Neuronal stem cell (in vitro differentiated cells): ENCODE results near the gene KCTD13.

Experiments used
- DNase-seq: peaks from one replicate; pipeline ENCODE4 v3.0.0-alpha.2; 2013; ENCODE audit warnings: low spot score
- H2AFZ ChIP-seq: one replicate; pipeline ENCODE4 v1.6.1; 2013; ENCODE audit warnings: mild to moderate bottlenecking, low read length, inconsistent platforms
- H2AK5ac ChIP-seq: 2 replicates; pipeline ENCODE4 v1.6.1; 2013; ENCODE audit warnings: low read depth, mild to moderate bottlenecking, inconsistent platforms, low read length, moderate library complexity, mixed read lengths
- H2BK120ac ChIP-seq: 2 replicates; pipeline ENCODE4 v1.6.1; 2013; ENCODE audit warnings: low read depth, mild to moderate bottlenecking, inconsistent platforms, low read length, moderate library complexity, mixed read lengths
- H2BK12ac ChIP-seq: one replicate; pipeline ENCODE4 v1.6.1; 2013; ENCODE audit warnings: low read length, inconsistent platforms
- H2BK15ac ChIP-seq: 2 replicates; pipeline ENCODE4 v1.6.1; 2013; ENCODE audit warnings: mild to moderate bottlenecking, low read length, inconsistent platforms, mixed read lengths
- H2BK5ac ChIP-seq: one replicate; pipeline ENCODE4 v1.6.1; 2013; ENCODE audit warnings: inconsistent platforms, mild to moderate bottlenecking, low read length, moderate library complexity
- H3K14ac ChIP-seq: one replicate; pipeline ENCODE4 v1.6.1; 2013; ENCODE audit warnings: low read length, inconsistent platforms
- H3K18ac ChIP-seq: 2 replicates; pipeline ENCODE4 v1.6.1; 2013; ENCODE audit warnings: low read length, inconsistent platforms
- H3K23ac ChIP-seq: 2 replicates; pipeline ENCODE4 v1.6.1; 2013; ENCODE audit warnings: low read depth, mild to moderate bottlenecking, mixed read lengths, low read length, inconsistent platforms; ENCODE audit not compliant: poor library complexity
- H3K27ac ChIP-seq: replicated peaks from 3 replicates; pipeline ENCODE4 v1.5.1; 2013; ENCODE audit warnings: low read length, inconsistent platforms
- H3K27me3 ChIP-seq, 3 experiments: 2 replicates each; pipeline ENCODE4 v1.6.1; 2013; ENCODE audit warnings: low read length in 3 of 3, mild to moderate bottlenecking in 2 of 3, inconsistent platforms in 1 of 3, low read depth in 1 of 3, mixed read lengths in 1 of 3, moderate library complexity in 1 of 3; ENCODE audit not compliant: control insufficient read depth in 3 of 3, insufficient read depth in 3 of 3
- H3K36me3 ChIP-seq, 2 donors: replicated peaks in 1 of 2; 2 replicates each; pipeline ENCODE4 v1.6.1; 2013; ENCODE audit warnings: low read length in 2 of 2; ENCODE audit not compliant: control insufficient read depth in 2 of 2, insufficient read depth in 2 of 2
- H3K4ac ChIP-seq: 2 replicates; pipeline ENCODE4 v1.6.1; 2013; ENCODE audit warnings: inconsistent platforms, mild to moderate bottlenecking, low read length, moderate library complexity
- H3K4me1 ChIP-seq, 2 donors: 1 replicate in 1 of 2; 2 replicates in 1 of 2; pipeline ENCODE4 v1.6.1; 2013; ENCODE audit warnings: low read length in 2 of 2, low read depth in 1 of 2; ENCODE audit not compliant: control insufficient read depth in 2 of 2, insufficient read depth in 1 of 2
- H3K4me2 ChIP-seq: one replicate; pipeline ENCODE4 v1.6.1; 2013; ENCODE audit warnings: mild to moderate bottlenecking, low read length, inconsistent platforms; ENCODE audit not compliant: insufficient read depth, poor library complexity, severe bottlenecking
- H3K4me3 ChIP-seq, 2 donors: 2 replicates each; pipeline ENCODE4 v1.5.1; 2013; ENCODE audit warnings: low read length in 2 of 2, mild to moderate bottlenecking in 2 of 2, inconsistent platforms in 1 of 2, moderate library complexity in 1 of 2
- H3K79me1 ChIP-seq: one replicate; pipeline ENCODE4 v1.6.1; 2013; ENCODE audit warnings: low read depth, mild to moderate bottlenecking, inconsistent platforms, low read length, moderate library complexity
- H3K9ac ChIP-seq: one replicate; pipeline ENCODE4 v1.6.1; 2013; ENCODE audit warnings: mild to moderate bottlenecking, low read depth, low read length, inconsistent platforms; ENCODE audit not compliant: poor library complexity
- H3K9me3 ChIP-seq, 2 donors: replicated peaks in 1 of 2; 2 replicates each; pipeline versions ENCODE3 to v1.6.1; 2013; ENCODE audit warnings: low read length in 2 of 2, mild to moderate bottlenecking in 2 of 2, inconsistent platforms in 1 of 2, low read depth in 1 of 2, mixed read lengths in 1 of 2, moderate library complexity in 1 of 2; ENCODE audit not compliant: control insufficient read depth in 2 of 2, insufficient read depth in 1 of 2
- H4K8ac ChIP-seq: one replicate; pipeline ENCODE4 v1.6.1; 2013; ENCODE audit warnings: low read depth, mild to moderate bottlenecking, inconsistent platforms, low read length, moderate library complexity
- H4K91ac ChIP-seq: one replicate; pipeline ENCODE4 v1.6.1; 2013; ENCODE audit warnings: low read length, low read depth, mild to moderate bottlenecking, inconsistent platforms; ENCODE audit not compliant: poor library complexity
- WGBS, 2 donors: extraction: QIAGEN DNeasy Blood & Tissue Kit; methylation state at CpG; one replicate each; pipeline ENCODE4 v1.1.7; 2013; ENCODE audit warnings: missing lambda C conversion rate in 2 of 2, mixed read lengths in 1 of 2; ENCODE audit not compliant: insufficient read length in 2 of 2, insufficient replicate concordance in 1 of 2; ENCODE audit errors: extremely low coverage in 2 of 2; 5-methylcytosine and 5-hydroxymethylcytosine counted together

Gene KCTD13

GRCh38 chr16:29973384-29974246 lies 47.6 kb upstream of the KCTD13 start, which contains the start of gene TAOK2:
Gene TAOK2 (plus strand): TSS chr16:29973868. CDS start chr16:29977773, 3,905 bp downstream.
- H3K4me3 ChIP-seq, result peak within 1 kb of the TSS; percentile 78 to 97
- no peak within 1 kb of the TSS for H2BK15ac ChIP-seq
- H3K14ac ChIP-seq, result no peak within 1 kb of the TSS
- no peak within 1 kb of the TSS for H2BK120ac ChIP-seq
- H3K18ac ChIP-seq, result peak within 1 kb of the TSS; percentile 86
- peak within 1 kb of the TSS; percentile 80 for H3K4me2 ChIP-seq
- H2BK12ac ChIP-seq, result no peak within 1 kb of the TSS
- peaks cover 20 to 51% of the 10 kb centered on the region in 2 donors for H3K36me3 ChIP-seq
- peak within 1 kb of the TSS; percentile 78 for H2BK5ac ChIP-seq
- peak within 1 kb of the TSS; percentile 86 for H3K27ac ChIP-seq
- peaks cover 13% of the 10 kb centered on the region for H3K79me1 ChIP-seq
- H4K91ac ChIP-seq, result no peak within 1 kb of the TSS
- no peak within 1 kb of the TSS for H4K8ac ChIP-seq
- no CpG with 5 or more reads among the region's 75 CpGs for WGBS, 2 donors
- peak within 1 kb of the TSS; percentile 87 for H2AFZ ChIP-seq
- peak within 1 kb of the TSS; percentile 4 for H3K4ac ChIP-seq
- H3K9ac ChIP-seq, result peak within 1 kb of the TSS; percentile 91
- H2AK5ac ChIP-seq, result peak within 1 kb of the TSS; percentile 25
- peak within 1 kb of the TSS; percentile 90 for H3K23ac ChIP-seq
- H3K9me3 ChIP-seq, result peaks cover 9 to 10% of the 10 kb centered on the region in 2 donors
- no peaks in the 10 kb centered on the region for H3K27me3 ChIP-seq
- peak; percentile 100 for DNase-seq
- H3K4me1 ChIP-seq, result peaks cover 18 to 23% of the 10 kb centered on the region in 2 donors

GRCh38 chr16:29972992-29973383 lies 47.0 kb upstream of the KCTD13 start:
- Histone ChIP-seq H3K79me1 (peaks cover 11% of the 10 kb centered on the region), H4K91ac (no peak overlapping the region), H2BK120ac (no peak overlapping the region), H3K9ac (no peak overlapping the region), H3K4ac (no peak overlapping the region), H2BK5ac (no peak overlapping the region), H2BK15ac (no peak overlapping the region), H3K4me2 (no peak overlapping the region), H3K4me3 (no peak overlapping the region), H3K14ac (no peak overlapping the region), H2AFZ (peak overlapping the region; percentile 64), H3K23ac (no peak overlapping the region), H4K8ac (no peak overlapping the region), H2AK5ac (no peak overlapping the region), H3K36me3 (peaks cover 16 to 51% of the 10 kb centered on the region in 2 donors), H3K27me3 (no peaks in the 10 kb centered on the region), H3K18ac (no peak overlapping the region), H3K9me3 (peaks cover 9 to 10% of the 10 kb centered on the region in 2 donors), H3K27ac (peak overlapping the region; percentile 32), H3K4me1 (peaks cover 18 to 23% of the 10 kb centered on the region in 2 donors), H2BK12ac (no peak overlapping the region)
- DNase-seq, result no peak
- WGBS, 2 donors, result 100% methylated on average over 1 of the region's 6 CpGs; no CpG with 5 or more reads in 1 of the 2 donors

- Histone ChIP-seq H2BK15ac (no peak overlapping the region), H2AFZ (no peak overlapping the region), H3K23ac (no peak overlapping the region), H4K8ac (no peak overlapping the region), H3K27me3 (no peaks in the 10 kb centered on the region), H3K4me3 (no peak overlapping the region), H2BK120ac (no peak overlapping the region), H3K4me2 (no peak overlapping the region), H3K27ac (no peak overlapping the region), H3K36me3 (peaks cover 15 to 49% of the 10 kb centered on the region in 2 donors), H2BK12ac (no peak overlapping the region), H4K91ac (no peak overlapping the region), H3K9ac (no peak overlapping the region), H2AK5ac (peak overlapping the region; percentile 25), H3K4ac (no peak overlapping the region), H3K18ac (no peak overlapping the region), H3K14ac (no peak overlapping the region), H3K9me3 (peaks cover 9 to 10% of the 10 kb centered on the region in 2 donors), H3K4me1 (peaks cover 18 to 23% of the 10 kb centered on the region in 2 donors), H2BK5ac (no peak overlapping the region), H3K79me1 (peaks cover 10% of the 10 kb centered on the region)
- no peak for DNase-seq
- WGBS, 2 donors, result no CpG with 5 or more reads among the region's 1 CpG
Measured at GRCh38 chr16:29972500-29972899, 46.5 kb upstream of the KCTD13 start.

GRCh38 chr16:29971304-29971703 lies 45.3 kb upstream of the KCTD13 start:
- Histone ChIP-seq H2BK12ac (no peak overlapping the region), H3K27ac (no peak overlapping the region), H3K27me3 (no peaks in the 10 kb centered on the region), H2BK120ac (no peak overlapping the region), H3K4me3 (no peak overlapping the region), H3K4ac (no peak overlapping the region), H3K4me2 (no peak overlapping the region), H2AFZ (no peak overlapping the region), H3K36me3 (peaks cover 15 to 42% of the 10 kb centered on the region in 2 donors), H3K4me1 (peaks cover 16 to 17% of the 10 kb centered on the region in 2 donors), H3K79me1 (peaks cover 10% of the 10 kb centered on the region), H2BK5ac (no peak overlapping the region), H3K9ac (no peak overlapping the region), H3K23ac (no peak overlapping the region), H3K14ac (no peak overlapping the region), H3K18ac (no peak overlapping the region), H2BK15ac (no peak overlapping the region), H4K91ac (no peak overlapping the region), H3K9me3 (peaks cover 9 to 10% of the 10 kb centered on the region in 2 donors), H4K8ac (no peak overlapping the region), H2AK5ac (no peak overlapping the region)
- no CpG with 5 or more reads among the region's 8 CpGs for WGBS, 2 donors
- DNase-seq, result no peak
